PFSK-1 (cell line): Measurements from ENCODE around the gene KRT73.

Experiments
- FOXP2 ChIP-seq: optimal IDR thresholded peaks from 2 replicates; pipeline ENCODE3; 2011; ENCODE audit warnings: borderline replicate concordance, control low read depth, inconsistent platforms; ENCODE audit not compliant: insufficient read depth; ENCODE audit errors: extremely low read length, extremely low read depth
- POLR2AphosphoS5 ChIP-seq: IDR thresholded peaks from 2 replicates; pipeline ENCODE4 v1.6.1; 2012; ENCODE audit warnings: low read depth, mild to moderate bottlenecking, control low read depth, low read length, moderate library complexity
- SIN3A ChIP-seq: IDR thresholded peaks from 2 replicates; pipeline ENCODE4 v1.6.1; 2012; ENCODE audit warnings: mild to moderate bottlenecking, low read length, moderate library complexity, borderline replicate concordance; ENCODE audit not compliant: insufficient read depth
- TAF1 ChIP-seq: IDR thresholded peaks from 2 replicates; pipeline ENCODE4 v1.6.1; 2012; ENCODE audit warnings: low read length, control low read depth, borderline replicate concordance; ENCODE audit not compliant: insufficient read depth
- TF ChIP-seq, protein P1 (sequence below), 2 experiments: IDR thresholded peaks; 2 replicates each; pipeline versions ENCODE4 v1.6.1 to v1.8.0; 2011 to 2012; ENCODE audit warnings: low read depth in 2 of 2, low read length in 2 of 2, control low read depth in 1 of 2, inconsistent platforms in 1 of 2, mild to moderate bottlenecking in 1 of 2, moderate library complexity in 1 of 2; ENCODE audit not compliant: insufficient read depth in 1 of 2

Gene KRT73

GRCh38 chr12:52580496-52580895, 37.9 kb downstream of the KRT73 start:
- no peak for TF ChIP-seq TAF1
- TF ChIP-seq POLR2AphosphoS5: no peak
- TF ChIP-seq FOXP2: no peak
- no peak for TF ChIP-seq SIN3A
- TF ChIP-seq, protein P1, sequence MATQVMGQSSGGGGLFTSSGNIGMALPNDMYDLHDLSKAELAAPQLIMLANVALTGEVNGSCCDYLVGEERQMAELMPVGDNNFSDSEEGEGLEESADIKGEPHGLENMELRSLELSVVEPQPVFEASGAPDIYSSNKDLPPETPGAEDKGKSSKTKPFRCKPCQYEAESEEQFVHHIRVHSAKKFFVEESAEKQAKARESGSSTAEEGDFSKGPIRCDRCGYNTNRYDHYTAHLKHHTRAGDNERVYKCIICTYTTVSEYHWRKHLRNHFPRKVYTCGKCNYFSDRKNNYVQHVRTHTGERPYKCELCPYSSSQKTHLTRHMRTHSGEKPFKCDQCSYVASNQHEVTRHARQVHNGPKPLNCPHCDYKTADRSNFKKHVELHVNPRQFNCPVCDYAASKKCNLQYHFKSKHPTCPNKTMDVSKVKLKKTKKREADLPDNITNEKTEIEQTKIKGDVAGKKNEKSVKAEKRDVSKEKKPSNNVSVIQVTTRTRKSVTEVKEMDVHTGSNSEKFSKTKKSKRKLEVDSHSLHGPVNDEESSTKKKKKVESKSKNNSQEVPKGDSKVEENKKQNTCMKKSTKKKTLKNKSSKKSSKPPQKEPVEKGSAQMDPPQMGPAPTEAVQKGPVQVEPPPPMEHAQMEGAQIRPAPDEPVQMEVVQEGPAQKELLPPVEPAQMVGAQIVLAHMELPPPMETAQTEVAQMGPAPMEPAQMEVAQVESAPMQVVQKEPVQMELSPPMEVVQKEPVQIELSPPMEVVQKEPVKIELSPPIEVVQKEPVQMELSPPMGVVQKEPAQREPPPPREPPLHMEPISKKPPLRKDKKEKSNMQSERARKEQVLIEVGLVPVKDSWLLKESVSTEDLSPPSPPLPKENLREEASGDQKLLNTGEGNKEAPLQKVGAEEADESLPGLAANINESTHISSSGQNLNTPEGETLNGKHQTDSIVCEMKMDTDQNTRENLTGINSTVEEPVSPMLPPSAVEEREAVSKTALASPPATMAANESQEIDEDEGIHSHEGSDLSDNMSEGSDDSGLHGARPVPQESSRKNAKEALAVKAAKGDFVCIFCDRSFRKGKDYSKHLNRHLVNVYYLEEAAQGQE (IDR thresholded peaks at IDR 0.05; ENCODE audit: insufficient read depth in 1 of 2, low read depth in 2 of 2, low read length in 2 of 2): no peak

- no peak for TF ChIP-seq TAF1
- TF ChIP-seq FOXP2: no peak
- TF ChIP-seq, protein P1 (IDR thresholded peaks at IDR 0.05; ENCODE audit: insufficient read depth in 1 of 2, low read depth in 2 of 2, low read length in 2 of 2): no peak
- no peak for TF ChIP-seq POLR2AphosphoS5
- TF ChIP-seq SIN3A: no peak
Observed at GRCh38 chr12:52579468-52580465, 38.6 kb downstream of the KRT73 start.

DNA sequence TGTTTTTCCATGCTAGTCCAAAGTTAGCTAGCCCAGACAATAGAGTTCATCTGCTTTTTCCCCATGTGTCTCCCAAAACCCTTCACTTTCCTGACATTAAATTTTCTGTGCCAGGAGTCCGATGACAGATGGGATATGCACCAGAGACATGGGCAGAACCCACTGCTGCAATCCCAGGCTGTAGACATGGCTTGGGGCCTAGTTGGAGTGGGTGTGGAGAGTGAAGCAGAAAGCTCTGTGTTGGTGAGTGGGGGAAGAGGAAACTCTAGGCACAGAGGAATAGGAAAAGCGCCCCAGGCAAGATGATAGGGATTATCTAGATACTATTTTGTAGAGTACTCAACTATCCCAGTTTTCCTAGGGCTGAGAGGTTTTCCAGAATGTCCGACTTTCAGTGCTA, 39.9 kb downstream of the KRT73 start:
- TF ChIP-seq POLR2AphosphoS5: no peak
- TF ChIP-seq TAF1: no peak
- TF ChIP-seq SIN3A: no peak
- TF ChIP-seq, protein P1 (IDR thresholded peaks at IDR 0.05; ENCODE audit: insufficient read depth in 1 of 2, low read depth in 2 of 2, low read length in 2 of 2): no peak

DNA sequence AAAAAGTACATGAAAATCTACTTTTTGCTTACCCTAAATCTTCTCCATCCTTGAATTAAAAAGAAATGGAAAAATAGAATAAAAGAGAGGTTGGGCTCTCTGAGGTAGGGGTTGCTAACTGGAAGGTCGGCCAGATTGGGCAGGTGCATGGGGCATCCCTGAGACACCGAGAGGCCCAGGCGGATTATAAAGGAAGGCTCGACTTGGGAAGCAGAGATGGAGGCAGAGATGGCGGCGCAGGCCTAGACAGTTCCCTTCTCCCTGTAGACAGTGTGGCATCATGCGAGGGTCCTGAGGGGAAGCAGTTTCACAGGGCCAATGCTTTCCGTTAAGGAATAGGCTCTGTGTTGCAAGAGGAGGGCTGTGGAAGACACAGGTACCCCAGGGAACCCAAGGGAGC, 41.0 kb downstream of the KRT73 start:
- TF ChIP-seq, protein P1 (IDR thresholded peaks at IDR 0.05; ENCODE audit: insufficient read depth in 1 of 2, low read depth in 2 of 2, low read length in 2 of 2): no peak
- TF ChIP-seq POLR2AphosphoS5: no peak
- no peak for TF ChIP-seq SIN3A
- TF ChIP-seq TAF1: no peak
